Hepatic stellate cell (primary cell): ENCODE data around the gene GMDS.

Experiments used
- DNase-seq: peaks from one replicate; pipeline ENCODE4 v3.0.0; 2011; ENCODE audit warnings: low spot score

Gene GMDS

GRCh38 chr6:1624058-1624850 is 621.2 kb downstream of the GMDS start:
- no peak for DNase-seq

DNA sequence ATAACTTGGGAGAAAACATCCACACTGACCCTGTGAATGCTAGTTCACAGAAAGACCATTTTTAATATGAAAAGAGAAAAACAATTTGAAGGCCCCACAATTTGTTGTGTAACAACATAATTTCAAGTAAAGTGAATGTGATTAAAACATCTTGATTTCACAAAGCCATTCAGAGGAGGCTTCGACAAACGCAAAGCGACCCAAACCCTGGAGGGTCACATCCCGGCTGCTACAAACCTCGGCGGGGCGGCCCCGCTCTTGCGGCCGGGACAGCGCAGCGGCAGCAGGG is 621.7 kb downstream of the GMDS start:
- no peak for DNase-seq

DNA sequence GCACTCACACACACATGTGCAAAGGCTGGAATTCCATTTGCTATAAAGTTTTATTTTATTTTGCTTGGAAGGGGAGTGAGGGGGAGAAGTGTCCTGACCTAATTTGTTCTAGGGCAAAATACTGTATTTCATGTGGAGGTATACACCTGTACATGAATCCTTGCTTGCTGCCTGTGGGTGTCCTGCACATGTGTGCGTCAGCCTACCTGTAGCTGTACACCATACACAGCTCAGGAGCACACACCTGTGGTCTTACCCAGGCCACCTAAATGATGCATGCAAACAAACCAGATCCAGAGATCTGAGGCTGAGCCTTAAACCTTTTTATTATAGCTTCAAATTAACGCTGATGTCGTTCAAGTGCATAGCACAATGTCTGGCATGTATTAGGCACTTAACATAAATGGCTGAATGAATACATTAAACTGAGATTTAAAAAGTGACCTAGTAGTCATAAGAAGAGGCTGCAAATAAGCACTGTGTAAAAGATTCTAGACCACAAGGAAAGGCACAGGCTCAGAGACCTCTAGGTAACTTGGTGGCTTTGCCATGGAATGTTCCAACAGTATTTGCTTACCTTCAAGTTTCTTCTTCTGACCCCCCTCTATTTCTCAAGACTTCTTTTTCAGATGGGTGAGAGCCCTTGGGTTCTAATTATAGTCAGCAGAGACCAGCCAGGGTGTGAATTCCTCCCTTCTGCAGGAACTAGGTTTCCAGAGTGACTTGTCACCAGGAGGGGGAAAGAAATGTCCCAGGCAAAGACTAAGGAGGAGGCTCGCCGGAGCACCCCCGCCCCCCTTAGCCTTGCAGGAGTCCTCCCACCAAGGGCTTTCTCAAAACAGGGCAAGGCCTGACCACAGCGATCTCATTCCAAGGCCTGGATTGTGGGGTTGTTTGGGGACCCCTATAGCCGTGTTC is 622.3 kb downstream of the GMDS start:
- DNase-seq: no peak

DNA sequence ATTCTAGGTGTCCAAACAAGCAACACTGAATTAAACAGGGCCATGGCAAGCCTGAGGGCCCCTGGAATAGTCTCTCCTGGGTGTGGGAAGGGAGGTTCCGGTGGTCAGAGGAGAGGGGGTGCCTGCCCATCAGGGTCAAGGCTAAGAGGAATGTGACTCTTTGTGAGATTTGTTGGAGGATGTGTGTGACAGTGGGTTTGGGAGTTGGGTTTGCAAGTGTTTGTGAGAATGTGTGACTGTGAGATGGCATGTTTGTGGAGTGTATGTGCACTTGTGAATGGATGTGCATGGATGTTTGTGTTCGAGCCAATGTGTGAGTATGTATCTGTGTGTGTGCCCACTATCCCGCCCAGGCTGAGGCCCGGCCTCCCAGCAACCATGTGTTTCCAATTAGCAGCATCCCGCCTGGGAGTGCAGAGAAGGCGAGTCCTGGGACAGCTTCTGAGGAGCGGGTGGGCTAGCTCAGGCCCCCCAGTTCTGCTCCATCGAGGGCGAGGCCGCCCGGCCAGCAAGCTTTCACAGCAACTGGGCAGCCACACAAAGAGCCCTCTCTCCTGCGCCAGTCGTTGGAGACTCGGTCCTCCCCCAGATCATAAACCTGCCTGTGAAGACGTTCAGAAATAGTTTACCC is 623.1 kb downstream of the GMDS start:
- no peak for DNase-seq

- DNase-seq: no peak
Observed at GRCh38 chr6:1621070-1621701, 624.2 kb downstream of the GMDS start.

DNA sequence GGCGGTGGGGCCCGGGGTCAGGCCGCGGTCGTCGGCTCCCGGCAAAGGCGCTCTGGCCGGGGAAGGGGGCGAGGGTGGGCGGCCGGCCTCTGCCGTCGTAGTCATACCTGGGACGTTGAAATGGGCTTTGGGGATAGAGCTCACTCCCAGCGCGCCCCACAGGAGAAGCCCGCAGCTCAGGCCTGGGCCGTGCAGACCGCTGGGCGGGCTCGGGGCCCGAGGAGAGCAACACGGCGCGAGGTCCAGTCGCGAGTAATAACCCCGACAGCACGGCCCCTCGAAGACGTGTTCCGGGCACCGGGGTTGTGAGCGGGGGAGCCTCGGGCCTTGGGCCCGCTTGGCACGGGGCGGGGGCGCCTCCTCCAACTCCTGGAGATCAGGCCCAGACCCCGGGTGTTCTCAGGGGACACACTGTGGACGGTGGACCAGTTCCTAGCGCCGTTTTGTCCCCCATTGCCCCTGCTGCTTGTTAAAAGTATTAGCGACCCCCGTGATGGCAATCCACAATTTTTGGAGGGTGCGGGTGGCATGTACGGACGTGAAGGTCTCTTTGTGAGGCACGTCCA is 624.8 kb downstream of the GMDS start:
- DNase-seq: no peak

GRCh38 chr6:1619673-1620503 is 625.5 kb downstream of the GMDS start:
- no peak for DNase-seq

DNA sequence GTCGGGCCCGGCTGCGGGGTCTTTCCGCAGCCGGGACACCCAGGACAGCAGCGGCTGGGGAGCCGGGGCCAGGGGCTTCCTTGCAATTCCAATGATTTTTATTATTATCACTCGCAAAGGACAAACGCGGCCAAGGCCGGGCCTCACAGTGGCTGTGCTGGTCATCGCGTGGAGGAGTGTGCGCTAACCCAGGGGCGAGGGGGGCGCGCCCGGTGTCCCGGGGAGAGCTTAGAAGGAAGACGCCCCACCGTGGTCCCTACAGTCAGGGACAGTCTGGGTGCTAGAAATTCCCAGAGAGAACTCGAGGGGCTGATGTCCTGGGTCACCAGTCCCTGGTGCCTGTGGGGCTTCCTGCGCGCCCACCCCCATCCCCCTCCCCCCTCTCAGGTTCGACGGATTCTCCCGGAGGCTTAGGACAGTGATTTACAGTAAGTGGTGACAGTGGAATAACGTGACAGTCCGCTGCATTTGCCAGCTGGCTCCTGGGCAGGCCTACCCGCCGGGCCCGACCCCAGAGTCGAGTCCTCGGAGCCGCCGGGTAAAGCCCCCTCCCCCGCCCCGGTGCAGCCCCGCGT is 626.2 kb downstream of the GMDS start:
- DNase-seq: no peak

- no peak for DNase-seq
Observed at GRCh38 chr6:1618311-1619097, 626.9 kb downstream of the GMDS start.

GRCh38 chr6:1617466-1618310 is 627.7 kb downstream of the GMDS start:
- DNase-seq: no peak

- no peak for DNase-seq
Observed at GRCh38 chr6:1616701-1617463, 628.5 kb downstream of the GMDS start.

DNA sequence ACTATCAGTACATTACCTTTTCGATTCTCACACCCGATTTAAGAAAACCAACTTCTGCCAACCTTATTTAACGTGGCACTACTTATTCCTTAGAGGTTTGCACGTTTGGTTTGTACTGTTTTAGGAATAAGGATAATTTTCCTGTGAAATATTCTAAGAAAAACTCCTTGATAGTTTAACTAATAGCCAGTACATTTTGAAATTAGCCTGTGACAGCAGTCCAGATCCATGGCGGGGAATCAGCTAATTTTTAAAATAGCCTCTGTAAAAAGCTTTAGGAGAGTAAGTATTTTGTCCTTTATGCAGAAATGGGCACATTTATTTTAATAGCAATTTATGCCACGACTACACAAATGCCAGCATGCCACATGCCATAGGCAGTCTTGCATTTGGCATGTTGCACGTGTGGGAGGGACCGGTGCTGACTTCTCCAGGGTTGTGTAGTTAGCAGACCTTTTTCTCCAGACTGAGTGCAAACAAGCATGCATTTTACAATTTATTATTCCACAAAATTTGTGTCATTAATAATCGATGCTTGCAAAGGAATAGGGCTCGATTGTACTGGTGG is 629.5 kb downstream of the GMDS start:
- no peak for DNase-seq

- no peak for DNase-seq
Observed at GRCh38 chr6:1615151-1615852, 630.1 kb downstream of the GMDS start.

DNA sequence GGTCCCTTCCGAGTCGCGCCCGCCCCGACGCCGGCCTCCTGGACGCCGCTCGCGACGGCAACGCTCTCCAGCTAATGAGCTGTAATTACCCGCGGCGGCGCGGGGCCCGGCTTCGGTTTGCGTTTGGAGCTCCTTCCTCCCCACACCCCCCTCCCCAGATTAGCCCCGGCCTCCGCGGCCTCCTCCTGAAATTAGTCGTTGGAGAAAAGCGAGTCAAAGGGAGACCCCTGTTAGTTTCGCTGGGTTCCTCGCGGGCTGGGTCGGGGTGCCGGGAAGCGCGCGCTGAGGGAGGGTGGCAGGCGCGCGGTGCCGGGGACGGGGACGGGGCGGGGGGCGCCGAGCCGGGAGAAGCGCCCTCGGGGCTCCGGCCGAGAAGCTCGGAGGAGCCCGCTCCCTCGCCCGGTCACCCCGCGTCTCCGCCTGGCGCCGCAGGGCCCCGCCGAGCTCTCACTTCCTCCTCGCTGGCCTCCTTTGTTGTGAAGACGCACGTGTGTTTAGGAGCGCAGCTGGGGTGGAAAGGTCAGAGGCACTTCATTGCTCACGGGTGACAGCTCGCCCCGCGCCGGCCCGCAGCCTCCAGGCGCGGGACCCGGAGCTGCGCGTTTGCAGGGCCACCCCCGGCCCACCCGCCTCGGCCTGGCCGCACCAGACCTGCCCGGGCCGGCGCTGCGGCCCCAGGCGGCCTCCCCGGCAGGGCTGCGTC is 630.8 kb downstream of the GMDS start:
- DNase-seq: no peak

DNA sequence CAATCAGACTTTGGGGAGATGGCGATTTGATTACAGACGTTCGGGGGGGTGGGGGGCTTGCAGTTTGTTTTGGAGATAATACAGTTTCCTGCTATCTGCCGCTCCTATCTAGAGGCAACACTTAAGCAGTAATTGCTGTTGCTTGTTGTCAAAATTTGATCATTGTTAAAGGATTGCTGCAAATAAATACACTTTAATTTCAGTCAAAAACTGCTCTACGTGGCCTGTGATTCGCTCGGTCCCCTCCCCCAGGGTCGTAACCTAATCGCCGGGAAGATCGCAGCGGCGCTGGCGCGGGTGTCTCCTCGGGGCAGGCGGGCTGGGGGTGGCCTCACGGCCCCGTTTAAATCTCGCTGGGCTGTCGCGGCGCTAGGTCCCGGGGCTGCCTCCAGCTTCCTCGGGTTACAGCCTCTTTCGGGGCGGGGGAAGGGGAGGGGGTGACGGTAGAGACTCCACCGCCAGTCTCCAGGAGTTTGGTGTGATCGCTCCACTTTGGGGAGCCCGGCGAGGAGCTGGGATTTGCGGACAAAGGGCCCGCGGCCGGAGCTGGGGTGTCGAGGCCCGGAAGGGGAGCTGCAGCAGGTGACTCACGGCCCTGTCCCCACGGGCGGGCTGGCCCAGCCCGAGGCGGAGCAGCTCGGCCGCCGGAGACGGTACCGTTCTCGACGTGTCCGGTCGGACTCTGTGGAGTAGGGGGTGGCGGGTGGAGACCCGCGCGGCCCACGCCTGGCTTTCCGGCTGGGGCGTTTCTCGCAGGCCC is 631.5 kb downstream of the GMDS start:
- DNase-seq: no peak

GRCh38 chr6:1613346-1613687 is 632.1 kb downstream of the GMDS start:
- DNase-seq: no peak
